Panc1 (cell line): ENCODE measurements around the gene ACOXL.

Experiments used
- POLR2AphosphoS5 ChIP-seq: IDR thresholded peaks from 2 replicates; pipeline ENCODE4 v1.6.1; 2012; ENCODE audit warnings: mild to moderate bottlenecking, low read depth, low read length, moderate library complexity
- REST ChIP-seq, 2 experiments: IDR thresholded peaks; 2 replicates each; pipeline ENCODE4 v1.6.1; 2011 to 2012; ENCODE audit warnings: low read depth in 2 of 2, control low read depth in 1 of 2, low read length in 1 of 2, mild to moderate bottlenecking in 1 of 2, moderate library complexity in 1 of 2; ENCODE audit not compliant: insufficient read depth in 1 of 2
- TF ChIP-seq, protein P1 (sequence below): fragments of 450-650 bp; IDR thresholded peaks from 2 replicates; pipeline ENCODE4 v1.5.1; 2017; ENCODE audit warnings: mild to moderate bottlenecking

DNA sequence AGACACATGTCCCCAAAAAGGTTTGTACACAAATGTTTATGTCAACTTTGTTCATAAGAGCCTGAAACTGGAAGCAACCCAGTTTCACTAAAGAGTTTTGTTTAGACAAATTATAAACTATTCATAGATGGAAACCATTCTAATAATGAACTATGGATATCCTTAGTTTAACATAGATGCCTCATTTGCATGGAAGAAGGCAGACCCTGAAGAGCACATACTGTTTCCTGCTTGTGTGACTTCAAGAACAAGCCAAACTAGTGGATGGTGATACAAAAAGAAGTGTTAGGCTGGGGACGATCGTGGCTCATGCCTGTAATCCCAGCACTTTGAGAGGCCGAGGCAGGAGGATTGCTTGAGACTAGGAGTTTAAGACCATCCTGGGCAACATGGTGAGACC, 48.1 kb downstream of the ACOXL start:
- TF ChIP-seq, protein P1, sequence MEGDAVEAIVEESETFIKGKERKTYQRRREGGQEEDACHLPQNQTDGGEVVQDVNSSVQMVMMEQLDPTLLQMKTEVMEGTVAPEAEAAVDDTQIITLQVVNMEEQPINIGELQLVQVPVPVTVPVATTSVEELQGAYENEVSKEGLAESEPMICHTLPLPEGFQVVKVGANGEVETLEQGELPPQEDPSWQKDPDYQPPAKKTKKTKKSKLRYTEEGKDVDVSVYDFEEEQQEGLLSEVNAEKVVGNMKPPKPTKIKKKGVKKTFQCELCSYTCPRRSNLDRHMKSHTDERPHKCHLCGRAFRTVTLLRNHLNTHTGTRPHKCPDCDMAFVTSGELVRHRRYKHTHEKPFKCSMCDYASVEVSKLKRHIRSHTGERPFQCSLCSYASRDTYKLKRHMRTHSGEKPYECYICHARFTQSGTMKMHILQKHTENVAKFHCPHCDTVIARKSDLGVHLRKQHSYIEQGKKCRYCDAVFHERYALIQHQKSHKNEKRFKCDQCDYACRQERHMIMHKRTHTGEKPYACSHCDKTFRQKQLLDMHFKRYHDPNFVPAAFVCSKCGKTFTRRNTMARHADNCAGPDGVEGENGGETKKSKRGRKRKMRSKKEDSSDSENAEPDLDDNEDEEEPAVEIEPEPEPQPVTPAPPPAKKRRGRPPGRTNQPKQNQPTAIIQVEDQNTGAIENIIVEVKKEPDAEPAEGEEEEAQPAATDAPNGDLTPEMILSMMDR = no peak
- TF ChIP-seq POLR2AphosphoS5 (no peak), REST (IDR thresholded peaks at IDR 0.05; ENCODE audit: insufficient read depth in 1 of 2, low read depth in 2 of 2, low read length in 1 of 2) (no peak)
